Erythroblast (primary cell): ENCODE measurements around the gene DUSP9.
"Not testable (repeated sequence)": the region's sequence is repeated elsewhere in the genome, so short reads cannot be mapped to it uniquely, and the experiment has no call there.

Source experiments
- GATA1 ChIP-seq: IDR thresholded peaks from 2 replicates; pipeline ENCODE4 v1.6.1; 2011; ENCODE audit warnings: low read depth, mild to moderate bottlenecking, control low read depth, low read length, moderate library complexity
- POLR2A ChIP-seq: IDR thresholded peaks from 2 replicates; pipeline ENCODE4 v1.6.1; 2011; ENCODE audit warnings: mild to moderate bottlenecking, low read length

DNA sequence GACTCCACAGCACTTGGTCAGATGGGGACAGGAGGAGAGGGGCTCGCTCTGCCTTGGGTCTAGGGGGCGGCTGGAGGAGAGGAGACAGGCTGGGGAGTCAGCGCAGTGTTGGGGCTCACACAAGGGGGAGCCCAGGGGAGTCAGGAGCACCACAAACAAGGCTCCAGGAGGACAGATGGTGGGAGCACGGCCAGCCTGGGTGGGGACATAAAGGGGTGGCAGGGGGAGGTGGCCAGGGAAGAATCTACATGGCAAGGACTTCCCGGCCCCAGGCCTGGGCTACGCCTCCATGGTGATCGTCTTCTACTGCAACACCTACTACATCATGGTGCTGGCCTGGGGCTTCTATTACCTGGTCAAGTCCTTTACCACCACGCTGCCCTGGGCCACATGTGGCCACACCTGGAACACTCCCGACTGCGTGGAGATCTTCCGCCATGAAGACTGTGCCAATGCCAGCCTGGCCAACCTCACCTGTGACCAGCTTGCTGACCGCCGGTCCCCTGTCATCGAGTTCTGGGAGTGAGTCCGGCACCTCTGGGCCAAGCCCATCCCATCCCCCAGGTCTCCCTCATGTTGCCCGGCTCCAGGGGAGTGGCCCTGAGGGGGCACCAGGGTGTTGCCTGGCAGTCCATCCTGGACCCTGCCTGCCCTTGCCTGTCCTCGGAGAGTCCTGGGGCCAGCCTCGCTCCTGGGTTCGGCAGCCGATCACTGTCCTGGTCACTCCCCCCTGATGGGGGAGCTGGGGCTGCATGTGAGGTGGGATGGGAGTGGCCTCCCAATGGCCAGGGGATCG lies 44.2 kb downstream of the DUSP9 start:
- TF ChIP-seq POLR2A, GATA1: not testable (repeated sequence)
